K562 (cell line): ENCODE data around the gene RORC. TPM values are rescaled to one million over a fixed set of nuclear protein-coding genes. Genes with fewer than 3 reads are reported as not detected.

Source experiments
- CBFA2T3 ChIP-seq: fragments of 450-650 bp; IDR thresholded peaks from 2 replicates; pipeline ENCODE4 v1.6.1; 2017
- FOS ChIP-seq: IDR thresholded peaks from 3 replicates; pipeline ENCODE4 v1.6.1; 2011; ENCODE audit not compliant: insufficient read length; ENCODE audit errors: extremely low read depth
- LARP7 ChIP-seq: fragments of 450-650 bp; IDR thresholded peaks from 2 replicates; pipeline ENCODE4 v1.6.1; 2016
- PYGO2 ChIP-seq: fragments of 450-650 bp; IDR thresholded peaks from 2 replicates; pipeline ENCODE4 v1.6.1; 2016; ENCODE audit warnings: mild to moderate bottlenecking, missing genetic modification characterization, moderate library complexity, missing compliant biosample characterization
- TEAD4 ChIP-seq, 2 experiments: sonication (generic) in 1 of 2; formaldehyde crosslinking in 1 of 2; IDR thresholded peaks; 2 replicates each; pipeline versions ENCODE4 v1.6.1 to v1.8.0; 2012 to 2022; ENCODE audit warnings: borderline replicate concordance in 1 of 2, inconsistent platforms in 1 of 2, low read length in 1 of 2, mild to moderate bottlenecking in 1 of 2, missing genetic modification reagents in 1 of 2
- ZNF639 ChIP-seq, 2 experiments: fragments of 200-800 bp in 1 of 2; sonication (Bioruptor generic) in 1 of 2; sonication (generic) in 1 of 2; formaldehyde crosslinking in 1 of 2; IDR thresholded peaks in 1 of 2; conservative IDR thresholded peaks in 1 of 2; 2 replicates each; pipeline versions ENCODE4 v1.5.0 to v1.6.1; 2016 to 2020; ENCODE audit warnings: missing compliant biosample characterization in 1 of 2, missing genetic modification characterization in 1 of 2, missing genetic modification reagents in 1 of 2
- polyA plus RNA-seq, 8 experiments: library from polyadenylated mRNA; depleted of rRNA in 4 of 8; stranded (reverse) in 5 of 8; unstranded in 3 of 8; fragments of >200 nt; fragmentation: Nextera tagmentation in 2 of 8; fragmentation: Illumina TruSeq in 1 of 8; extraction: Ambion mirVana in 2 of 8; extraction: Trizol in 1 of 8; gene quantifications; 2 replicates each; pipeline versions ENCODE4 v1.2.1 to v1.2.3, GENCODE V29; 2011 to 2014; ENCODE audit warnings: inconsistent platforms in 1 of 8, missing spikeins in 1 of 8
- total RNA-seq, 7 experiments: library from RNA; depleted of rRNA in 6 of 7; stranded (reverse); fragments of >200 nt in 6 of 7; fragmentation: Illumina TruSeq in 2 of 7; extraction: Trizol in 2 of 7; gene quantifications; 2 replicates each; pipeline versions ENCODE4 v1.2.1 to v1.2.3, GENCODE V29; 2011 to 2021; ENCODE audit warnings: low replicate concordance in 1 of 7
- TF ChIP-seq, protein P1 (sequence below): fragments of 250-450 bp; sonication (Bioruptor Pico); IDR thresholded peaks from 2 replicates; pipeline ENCODE4 v1.4.0; 2020
- TF ChIP-seq, protein P2 (sequence below): fragments of 450-650 bp; formaldehyde crosslinking; conservative IDR thresholded peaks from 2 replicates; pipeline ENCODE4 v1.4.0; 2022; ENCODE audit warnings: mild to moderate bottlenecking, missing genetic modification characterization

Gene RORC
- total and polyA plus RNA-seq, 9 of the 15 experiments (the other 6 are each of a cell fraction or from before 2014, with no cell fraction given) = not detected

DNA sequence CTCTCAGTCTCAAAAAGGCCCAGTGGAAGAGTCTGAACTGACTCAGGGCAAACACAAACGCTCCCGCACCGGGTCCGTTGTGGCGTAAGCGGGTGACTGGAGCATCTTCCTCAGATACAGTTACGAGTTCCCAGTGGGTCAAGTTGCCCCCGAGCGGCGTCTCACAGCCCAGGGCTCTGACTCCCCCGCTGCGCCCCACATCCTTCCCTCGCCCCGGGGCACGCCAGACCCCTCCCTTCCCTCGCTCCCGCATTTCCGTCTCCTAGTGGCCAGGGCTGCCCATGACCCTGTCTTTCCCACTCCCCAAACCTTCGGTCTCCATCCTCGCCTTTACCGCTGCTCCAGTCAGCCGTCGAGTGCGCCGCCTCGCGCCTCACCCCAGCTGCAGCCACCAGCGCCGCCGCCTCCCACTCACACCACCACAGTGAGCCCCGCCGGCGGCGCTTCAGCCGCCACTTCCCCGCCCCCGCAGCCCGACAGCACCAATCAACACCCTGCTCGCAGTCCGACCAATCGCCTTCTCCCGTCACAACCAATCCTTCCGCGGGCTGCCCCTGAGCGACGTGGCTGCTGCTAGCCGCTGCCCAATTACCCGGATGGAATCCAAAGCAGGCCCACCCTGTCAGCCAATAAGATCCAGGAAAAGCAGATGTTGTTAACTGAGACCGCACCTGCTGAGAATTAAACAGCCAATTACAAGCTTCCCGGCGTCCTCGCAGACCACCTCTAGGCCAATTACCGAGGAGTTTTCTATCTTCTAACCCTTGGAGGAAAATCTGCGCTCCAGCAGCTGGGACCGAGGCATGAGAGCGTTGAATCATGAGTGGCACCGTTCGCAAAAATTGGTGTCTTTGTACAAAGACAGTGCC lies 41.3 kb downstream of the RORC start, which contains the start of gene TDRKH (continued):
- TF ChIP-seq TEAD4 (IDR thresholded peaks at IDR 0.05; ENCODE audit: low read length) (peak; percentile 25; the same call in 1 of the 2 replicates), TEAD4 (CRISPR knock-in tag; IDR thresholded peaks at IDR 0.05; ENCODE audit: borderline replicate concordance) (no peak), FOS (peak; percentile 98), ZNF639 (CRISPR knock-in tag; conservative IDR thresholded peaks at IDR 0.05 in 1 of 2, IDR thresholded peaks at IDR 0.05 in 1 of 2) (peak in 1 of 2 experiments; percentile 91; a peak in 2 of 4 replicates), PYGO2 (tag) (peak; percentile 34; the same call in 1 of the 2 replicates), CBFA2T3 (peak; percentile 46; the same call in 1 of the 2 replicates), LARP7 (peak; percentile 73; the same call in 1 of the 2 replicates)
- TF ChIP-seq, protein P1, sequence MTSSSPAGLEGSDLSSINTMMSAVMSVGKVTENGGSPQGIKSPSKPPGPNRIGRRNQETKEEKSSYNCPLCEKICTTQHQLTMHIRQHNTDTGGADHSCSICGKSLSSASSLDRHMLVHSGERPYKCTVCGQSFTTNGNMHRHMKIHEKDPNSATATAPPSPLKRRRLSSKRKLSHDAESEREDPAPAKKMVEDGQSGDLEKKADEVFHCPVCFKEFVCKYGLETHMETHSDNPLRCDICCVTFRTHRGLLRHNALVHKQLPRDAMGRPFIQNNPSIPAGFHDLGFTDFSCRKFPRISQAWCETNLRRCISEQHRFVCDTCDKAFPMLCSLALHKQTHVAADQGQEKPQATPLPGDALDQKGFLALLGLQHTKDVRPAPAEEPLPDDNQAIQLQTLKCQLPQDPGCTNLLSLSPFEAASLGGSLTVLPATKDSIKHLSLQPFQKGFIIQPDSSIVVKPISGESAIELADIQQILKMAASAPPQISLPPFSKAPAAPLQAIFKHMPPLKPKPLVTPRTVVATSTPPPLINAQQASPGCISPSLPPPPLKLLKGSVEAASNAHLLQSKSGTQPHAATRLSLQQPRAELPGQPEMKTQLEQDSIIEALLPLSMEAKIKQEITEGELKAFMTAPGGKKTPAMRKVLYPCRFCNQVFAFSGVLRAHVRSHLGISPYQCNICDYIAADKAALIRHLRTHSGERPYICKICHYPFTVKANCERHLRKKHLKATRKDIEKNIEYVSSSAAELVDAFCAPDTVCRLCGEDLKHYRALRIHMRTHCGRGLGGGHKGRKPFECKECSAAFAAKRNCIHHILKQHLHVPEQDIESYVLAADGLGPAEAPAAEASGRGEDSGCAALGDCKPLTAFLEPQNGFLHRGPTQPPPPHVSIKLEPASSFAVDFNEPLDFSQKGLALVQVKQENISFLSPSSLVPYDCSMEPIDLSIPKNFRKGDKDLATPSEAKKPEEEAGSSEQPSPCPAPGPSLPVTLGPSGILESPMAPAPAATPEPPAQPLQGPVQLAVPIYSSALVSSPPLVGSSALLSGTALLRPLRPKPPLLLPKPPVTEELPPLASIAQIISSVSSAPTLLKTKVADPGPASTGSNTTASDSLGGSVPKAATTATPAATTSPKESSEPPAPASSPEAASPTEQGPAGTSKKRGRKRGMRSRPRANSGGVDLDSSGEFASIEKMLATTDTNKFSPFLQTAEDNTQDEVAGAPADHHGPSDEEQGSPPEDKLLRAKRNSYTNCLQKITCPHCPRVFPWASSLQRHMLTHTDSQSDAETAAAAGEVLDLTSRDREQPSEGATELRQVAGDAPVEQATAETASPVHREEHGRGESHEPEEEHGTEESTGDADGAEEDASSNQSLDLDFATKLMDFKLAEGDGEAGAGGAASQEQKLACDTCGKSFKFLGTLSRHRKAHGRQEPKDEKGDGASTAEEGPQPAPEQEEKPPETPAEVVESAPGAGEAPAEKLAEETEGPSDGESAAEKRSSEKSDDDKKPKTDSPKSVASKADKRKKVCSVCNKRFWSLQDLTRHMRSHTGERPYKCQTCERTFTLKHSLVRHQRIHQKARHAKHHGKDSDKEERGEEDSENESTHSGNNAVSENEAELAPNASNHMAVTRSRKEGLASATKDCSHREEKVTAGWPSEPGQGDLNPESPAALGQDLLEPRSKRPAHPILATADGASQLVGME (CRISPR knock-in tag) = peak; percentile 90
- TF ChIP-seq, protein P2, sequence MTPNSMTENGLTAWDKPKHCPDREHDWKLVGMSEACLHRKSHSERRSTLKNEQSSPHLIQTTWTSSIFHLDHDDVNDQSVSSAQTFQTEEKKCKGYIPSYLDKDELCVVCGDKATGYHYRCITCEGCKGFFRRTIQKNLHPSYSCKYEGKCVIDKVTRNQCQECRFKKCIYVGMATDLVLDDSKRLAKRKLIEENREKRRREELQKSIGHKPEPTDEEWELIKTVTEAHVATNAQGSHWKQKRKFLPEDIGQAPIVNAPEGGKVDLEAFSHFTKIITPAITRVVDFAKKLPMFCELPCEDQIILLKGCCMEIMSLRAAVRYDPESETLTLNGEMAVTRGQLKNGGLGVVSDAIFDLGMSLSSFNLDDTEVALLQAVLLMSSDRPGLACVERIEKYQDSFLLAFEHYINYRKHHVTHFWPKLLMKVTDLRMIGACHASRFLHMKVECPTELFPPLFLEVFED = 0 out of 2 replicates have a peak, but pooled peaks have one; percentile 31
